ENCODE results near the gene PRRG1. TPM values are rescaled to one million over a fixed set of nuclear protein-coding genes. Genes with fewer than 3 reads are reported as not detected.
"Not testable (repeated sequence)": the region's sequence is repeated elsewhere in the genome, so short reads cannot be mapped to it uniquely, and the experiment has no call there.

The PRRG1 gene
- total RNA-seq, 2 experiments from 2014 or later = not detected

- ChIA-PET CTCF (no interaction called here), POLR2A (no interaction called here)
- Mint-ChIP-seq H3K4me3 (no peak overlapping the region), H3K27ac (no peak overlapping the region), H3K27me3 (no peaks in the 10 kb centered on the region), H3K9me3 (no peaks in the 10 kb centered on the region), H3K4me1 (ENCODE audit: low read depth) (no peaks in the 10 kb centered on the region), H3K36me3 (no peaks in the 10 kb centered on the region)
- DNase-seq = no peak
- intact Hi-C loops (cut with micrococcal nuclease) = no loop called here
These were observed 39.2 kb downstream of the PRRG1 start for GRCh38 chrX:37388413-37388812.

DNA sequence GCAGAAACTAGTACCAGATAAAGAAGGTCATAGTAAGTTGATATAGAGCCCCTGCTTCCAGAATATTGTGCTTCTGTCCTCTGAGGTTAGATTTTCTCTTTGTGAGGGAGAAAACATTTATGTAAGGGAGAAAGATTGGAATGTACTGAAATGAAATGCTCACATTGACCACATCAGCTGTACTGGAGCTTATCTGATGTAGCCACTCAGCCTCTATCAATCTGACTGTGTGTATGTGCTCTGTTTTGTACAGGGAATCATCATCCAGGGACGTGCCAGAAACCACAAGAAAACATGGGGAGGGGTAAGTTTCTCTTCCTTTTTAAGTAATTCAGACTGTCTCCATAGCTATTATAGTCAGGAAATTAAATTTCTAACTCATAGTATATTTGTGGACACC, 56.8 kb downstream of the PRRG1 start:
- ChIA-PET CTCF (no interaction called here), POLR2A (no interaction called here)
- Mint-ChIP-seq H3K4me3 (no peak overlapping the region), H3K4me1 (ENCODE audit: low read depth) (no peaks in the 10 kb centered on the region), H3K27ac (no peak overlapping the region), H3K36me3 (no peaks in the 10 kb centered on the region), H3K27me3 (no peaks in the 10 kb centered on the region), H3K9me3 (peaks cover 2% of the 10 kb centered on the region)
- intact Hi-C loops (cut with micrococcal nuclease) = no loop called here
- no peak for DNase-seq

DNA sequence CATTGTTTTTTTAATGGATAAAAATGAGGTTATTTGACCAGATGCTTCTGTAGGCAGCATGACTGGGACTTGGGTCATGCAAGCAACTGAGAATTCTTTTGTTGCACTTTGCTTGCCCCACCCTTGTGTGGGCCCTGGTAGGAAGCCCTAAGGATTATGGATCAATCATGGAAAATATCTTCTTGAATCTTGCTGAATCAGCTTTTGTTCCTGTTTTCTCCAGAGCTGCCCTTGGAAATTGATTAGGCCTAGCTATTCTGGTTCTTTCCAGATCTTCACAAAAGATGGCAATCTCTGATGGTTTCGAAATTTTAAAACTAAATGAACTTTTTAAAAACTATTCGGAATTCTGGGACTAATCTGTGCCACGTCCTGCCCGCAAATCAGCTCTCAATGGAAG, 58.6 kb downstream of the PRRG1 start:
- Mint-ChIP-seq H3K27ac (no peak overlapping the region), H3K36me3 (no peaks in the 10 kb centered on the region), H3K4me1 (ENCODE audit: low read depth) (no peaks in the 10 kb centered on the region), H3K4me3 (no peak overlapping the region), H3K9me3 (no peaks in the 10 kb centered on the region), H3K27me3 (no peaks in the 10 kb centered on the region)
- ChIA-PET CTCF (no interaction called here), POLR2A (no interaction called here)
- no peak for DNase-seq
- intact Hi-C loops (cut with micrococcal nuclease) = no loop called here

DNA sequence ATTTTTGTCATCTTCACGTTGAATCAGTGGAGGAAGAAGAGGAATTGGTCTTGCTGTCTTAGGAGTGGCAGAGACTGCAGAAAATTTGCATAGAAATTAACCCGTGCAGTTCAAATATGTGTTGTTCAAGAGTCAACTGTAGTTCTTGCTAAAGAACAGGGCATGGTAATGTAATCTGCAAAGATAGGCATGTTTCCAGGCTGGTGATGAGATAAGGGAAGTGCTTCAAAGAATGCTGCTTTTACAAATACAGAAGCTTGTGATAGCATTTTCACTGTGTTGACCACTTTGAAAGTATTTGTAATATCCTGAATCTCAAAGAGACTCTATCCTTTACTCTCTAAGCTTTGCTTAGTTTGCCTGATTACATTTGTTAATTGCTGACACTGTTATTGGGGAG, 60.1 kb downstream of the PRRG1 start:
- Mint-ChIP-seq H3K9me3 (no peaks in the 10 kb centered on the region), H3K36me3 (no peaks in the 10 kb centered on the region), H3K4me1 (ENCODE audit: low read depth) (no peaks in the 10 kb centered on the region), H3K27me3 (no peaks in the 10 kb centered on the region), H3K27ac (no peak overlapping the region), H3K4me3 (no peak overlapping the region)
- intact Hi-C loops (cut with micrococcal nuclease) = no loop called here
- ChIA-PET POLR2A (no interaction called here), CTCF (no interaction called here)
- DNase-seq = no peak

DNA sequence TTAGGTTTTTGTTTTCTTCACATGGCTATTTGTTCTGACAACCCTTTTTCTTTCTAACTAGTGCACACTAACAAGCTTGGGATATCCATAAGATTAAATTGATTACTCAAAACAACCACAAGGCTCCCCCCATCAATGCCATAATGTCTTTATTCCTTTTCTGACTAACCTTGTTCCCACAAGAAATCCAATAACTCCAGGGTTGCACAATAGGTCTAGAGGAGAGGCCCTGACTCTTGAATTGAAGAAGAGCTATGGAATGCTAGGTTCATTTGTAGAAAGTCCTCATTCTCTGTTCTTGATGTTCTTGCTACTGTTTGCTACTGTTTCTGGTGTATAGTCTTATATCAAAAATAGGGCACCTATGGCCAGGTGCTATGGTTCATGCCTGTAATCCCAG, 71.0 kb downstream of the PRRG1 start:
- Mint-ChIP-seq H3K4me3 (no peak overlapping the region), H3K36me3 (no peaks in the 10 kb centered on the region), H3K4me1 (ENCODE audit: low read depth) (no peaks in the 10 kb centered on the region), H3K9me3 (no peaks in the 10 kb centered on the region), H3K27me3 (no peaks in the 10 kb centered on the region), H3K27ac (no peak overlapping the region)
- POLR2A ChIA-PET = no interaction called here
- CTCF ChIA-PET = no interaction called here
- DNase-seq = no peak
- intact Hi-C loops (cut with micrococcal nuclease) = no loop called here

- Mint-ChIP-seq H3K36me3 (no peaks in the 10 kb centered on the region), H3K27ac (no peak overlapping the region), H3K27me3 (no peaks in the 10 kb centered on the region), H3K4me3 (no peak overlapping the region), H3K9me3 (no peaks in the 10 kb centered on the region), H3K4me1 (ENCODE audit: low read depth) (no peaks in the 10 kb centered on the region)
- intact Hi-C loops (cut with micrococcal nuclease) = no loop called here
- no peak for DNase-seq
- ChIA-PET CTCF (no interaction called here), POLR2A (no interaction called here)
These were observed 71.6 kb downstream of the PRRG1 start for GRCh38 chrX:37420756-37421155.

GRCh38 chrX:37424000-37424429, 74.9 kb downstream of the PRRG1 start:
- no peaks in the 10 kb centered on the region for H3K27me3 Mint-ChIP-seq
- no peaks in the 10 kb centered on the region for H3K4me1 Mint-ChIP-seq (ENCODE audit: low read depth)
- no peak for DNase-seq
- no peaks in the 10 kb centered on the region for H3K9me3 Mint-ChIP-seq
- no peak overlapping the region for H3K27ac Mint-ChIP-seq
- POLR2A ChIA-PET = no interaction called here
- H3K4me3 Mint-ChIP-seq = no peak overlapping the region
- CTCF ChIA-PET = no interaction called here
- intact Hi-C loops (cut with micrococcal nuclease) = no loop called here
- H3K36me3 Mint-ChIP-seq = no peaks in the 10 kb centered on the region

DNA sequence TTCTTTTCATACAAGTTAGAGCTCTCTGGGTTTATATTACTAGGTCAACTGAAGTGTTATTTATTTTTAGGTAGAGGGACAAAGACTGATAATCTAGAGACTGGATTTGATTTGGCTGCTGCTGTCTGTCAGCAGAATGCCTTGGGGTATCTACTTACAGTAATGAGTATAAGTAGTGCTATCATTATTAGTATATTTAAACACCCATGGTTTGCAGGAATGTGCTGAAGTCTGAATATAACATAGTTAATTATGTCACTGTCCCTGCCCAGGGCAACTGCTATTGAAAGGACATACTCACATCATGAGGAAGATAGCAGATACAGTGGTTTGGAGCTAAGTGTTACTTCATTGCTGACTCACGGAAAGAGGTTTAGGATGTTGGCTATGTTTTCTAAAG, 76.2 kb downstream of the PRRG1 start:
- no peaks in the 10 kb centered on the region for H3K36me3 Mint-ChIP-seq
- no peak for DNase-seq
- ChIA-PET CTCF (no interaction called here), POLR2A (no interaction called here)
- no peaks in the 10 kb centered on the region for H3K9me3 Mint-ChIP-seq
- H3K27ac Mint-ChIP-seq = no peak overlapping the region
- intact Hi-C loops (cut with micrococcal nuclease) = no loop called here
- no peaks in the 10 kb centered on the region for H3K27me3 Mint-ChIP-seq
- H3K4me3 Mint-ChIP-seq = no peak overlapping the region
- no peaks in the 10 kb centered on the region for H3K4me1 Mint-ChIP-seq (ENCODE audit: low read depth)

DNA sequence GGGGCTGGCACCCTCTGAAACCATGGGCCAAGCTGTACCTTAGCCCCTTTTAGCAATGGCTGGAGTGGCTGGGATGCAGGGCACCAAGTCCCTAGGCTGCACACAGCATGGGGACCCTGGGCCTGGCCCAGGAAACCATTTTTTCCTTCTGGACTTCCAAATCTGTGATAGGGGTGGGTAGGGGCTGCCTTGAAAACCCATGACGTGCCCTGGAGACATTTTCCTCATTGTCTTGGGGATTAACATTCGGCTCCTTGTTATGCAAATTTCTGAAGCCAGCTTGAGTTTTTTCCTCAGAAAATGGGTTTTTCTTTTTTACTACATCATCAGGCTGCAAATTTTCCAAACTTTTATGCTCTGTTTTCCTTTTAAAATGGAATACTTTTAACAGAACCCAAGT, 79.8 kb downstream of the PRRG1 start:
- H3K4me1 Mint-ChIP-seq (ENCODE audit: low read depth); DNase-seq; H3K27me3 Mint-ChIP-seq; H3K4me3 Mint-ChIP-seq; CTCF ChIA-PET; POLR2A ChIA-PET; H3K9me3 Mint-ChIP-seq; H3K27ac Mint-ChIP-seq; H3K36me3 Mint-ChIP-seq; intact Hi-C loops (cut with micrococcal nuclease): not testable (repeated sequence)

DNA sequence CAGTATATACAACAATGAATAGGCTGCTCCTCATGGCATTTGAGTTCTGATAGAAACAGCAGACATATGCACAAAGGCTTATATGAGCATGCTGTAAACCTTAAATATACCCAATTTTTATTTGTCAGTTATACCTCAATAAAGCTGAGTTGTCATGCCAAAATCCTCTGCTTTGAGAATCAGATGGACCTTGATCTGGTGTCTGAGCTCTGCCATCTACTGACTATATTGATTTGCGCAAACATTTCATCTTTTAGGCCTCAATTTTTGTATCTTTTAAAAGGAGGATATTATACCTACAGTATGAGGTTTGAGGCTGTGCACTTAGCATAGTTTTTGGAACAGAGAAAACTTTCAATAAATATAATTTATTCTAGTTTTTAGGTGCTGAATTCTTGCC, 85.2 kb downstream of the PRRG1 start:
- Mint-ChIP-seq H3K4me3 (no peak overlapping the region), H3K9me3 (no peaks in the 10 kb centered on the region), H3K27me3 (peaks cover 1% of the 10 kb centered on the region), H3K4me1 (ENCODE audit: low read depth) (no peaks in the 10 kb centered on the region), H3K36me3 (no peaks in the 10 kb centered on the region), H3K27ac (no peak overlapping the region)
- intact Hi-C loops (cut with micrococcal nuclease) = no loop called here
- ChIA-PET CTCF (no interaction called here), POLR2A (no interaction called here)
- no peak for DNase-seq

DNA sequence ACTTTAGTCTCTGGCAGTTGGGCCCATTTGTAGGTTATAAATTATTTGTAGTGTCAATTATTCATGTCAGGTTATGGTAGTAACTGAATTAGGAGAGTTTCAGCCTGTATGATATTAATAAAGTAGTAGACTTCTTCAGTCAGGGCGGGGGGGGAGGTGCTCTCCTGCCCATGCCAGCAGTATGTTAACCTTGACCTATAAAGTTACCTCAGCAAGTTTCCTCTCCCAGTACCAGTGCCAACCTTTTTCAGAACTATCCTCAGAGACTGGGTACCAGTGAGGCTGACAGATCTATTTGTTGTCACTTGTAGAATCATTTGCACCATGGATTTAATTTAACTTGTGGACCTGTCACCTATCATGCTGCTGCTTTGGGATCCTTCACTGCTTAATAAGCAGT, 88.0 kb downstream of the PRRG1 start:
- intact Hi-C loops (cut with micrococcal nuclease) = no loop called here
- H3K36me3 Mint-ChIP-seq = no peaks in the 10 kb centered on the region
- ChIA-PET CTCF (interaction anchor here (0.6 kb wide), 1 partner anchor 298 kb away, joined by 3 read pairs; no protein-coding TSS in a partner anchor), POLR2A (no interaction called here)
- no peak for DNase-seq
- no peak overlapping the region for H3K27ac Mint-ChIP-seq
- H3K9me3 Mint-ChIP-seq = no peaks in the 10 kb centered on the region
- no peaks in the 10 kb centered on the region for H3K4me1 Mint-ChIP-seq (ENCODE audit: low read depth)
- H3K4me3 Mint-ChIP-seq = no peak overlapping the region
- H3K27me3 Mint-ChIP-seq = peaks cover 1% of the 10 kb centered on the region

DNA sequence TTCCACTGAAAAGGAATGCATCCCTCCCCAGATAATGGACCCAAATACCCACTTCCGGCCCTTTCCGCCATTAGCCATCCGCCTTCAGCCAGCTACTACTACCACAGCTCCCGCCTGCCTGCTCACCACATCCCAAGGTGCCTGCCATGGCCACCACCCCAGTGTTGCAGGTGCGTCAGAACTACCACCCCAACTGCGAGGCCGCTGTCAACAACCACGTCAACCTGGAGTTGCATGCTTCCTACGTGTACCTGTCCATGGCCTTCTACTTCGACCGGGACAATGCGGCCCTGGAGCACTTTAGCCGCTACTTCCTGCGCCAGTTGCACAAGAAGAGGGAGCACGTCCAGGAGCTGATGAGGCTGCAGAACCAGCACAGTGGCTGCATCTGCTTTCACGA, 92.2 kb downstream of the PRRG1 start:
- no peak for DNase-seq
- H3K36me3 Mint-ChIP-seq = no peaks in the 10 kb centered on the region
- ChIA-PET POLR2A (no interaction called here), CTCF (no interaction called here)
- no peak overlapping the region for H3K4me3 Mint-ChIP-seq
- no peak overlapping the region for H3K27ac Mint-ChIP-seq
- no peaks in the 10 kb centered on the region for H3K4me1 Mint-ChIP-seq (ENCODE audit: low read depth)
- H3K27me3 Mint-ChIP-seq = no peaks in the 10 kb centered on the region
- no peaks in the 10 kb centered on the region for H3K9me3 Mint-ChIP-seq
- intact Hi-C loops (cut with micrococcal nuclease) = no loop called here

GRCh38 chrX:37445182-37445581, 96.0 kb downstream of the PRRG1 start:
- Mint-ChIP-seq H3K36me3 (no peaks in the 10 kb centered on the region), H3K27me3 (no peaks in the 10 kb centered on the region)
- CTCF ChIA-PET = no interaction called here

GRCh38 chrX:37453821-37454220, 104.7 kb downstream of the PRRG1 start:
- Mint-ChIP-seq H3K27me3 (no peaks in the 10 kb centered on the region), H3K4me3 (no peak overlapping the region), H3K4me1 (ENCODE audit: low read depth) (no peaks in the 10 kb centered on the region), H3K36me3 (no peaks in the 10 kb centered on the region), H3K9me3 (no peaks in the 10 kb centered on the region), H3K27ac (no peak overlapping the region)
- POLR2A ChIA-PET = no interaction called here
- intact Hi-C loops (cut with micrococcal nuclease) = no loop called here
- DNase-seq = no peak
- CTCF ChIA-PET = no interaction called here

More at GRCh38 chrX:37445182-37445581, 96.0 kb downstream of the PRRG1 start:
- POLR2A ChIA-PET = no interaction called here
- Mint-ChIP-seq H3K27ac (no peak overlapping the region), H3K9me3 (no peaks in the 10 kb centered on the region), H3K4me3 (no peak overlapping the region), H3K4me1 (ENCODE audit: low read depth) (no peaks in the 10 kb centered on the region)
- DNase-seq = no peak
- intact Hi-C loops (cut with micrococcal nuclease) = no loop called here

Data from activated CD4-positive, alpha-beta memory T cell treated with anti-CD3 and anti-CD28 coated beads for 36 hours (primary cell).